OCI-LY3 (cell line): Measurements from ENCODE around the gene LRGUK.

Source experiments
- H2AFZ ChIP-seq: fragments of 200-600, 300-600 bp; shearing (Covaris generic); 2 replicates; pipeline ENCODE4 v1.6.0; 2014; ENCODE audit warnings: antibody characterized with exemption, low read depth, low read length
- H3K27ac ChIP-seq: fragments of 200-600, 300-600 bp; sonication (generic); 2 replicates; pipeline ENCODE4 v1.5.1; 2014; ENCODE audit warnings: mild to moderate bottlenecking, low read length, moderate library complexity, mixed read lengths
- H3K27me3 ChIP-seq: fragments of 200-600, 300-600 bp; sonication (generic); 2 replicates; pipeline ENCODE4 v1.6.1; 2014; ENCODE audit warnings: low read depth, low read length, mixed read lengths
- H3K36me3 ChIP-seq: fragments of 200-600, 300-600 bp; sonication (generic); replicated peaks from 2 replicates; pipeline ENCODE3; 2014; ENCODE audit warnings: low read depth, low read length, mixed read lengths
- H3K4me1 ChIP-seq: fragments of 300-600, 200-600 bp; sonication (generic); 2 replicates; pipeline ENCODE4 v1.6.1; 2014; ENCODE audit warnings: low read length, mixed read lengths
- H3K4me2 ChIP-seq: fragments of 200-600, 300-600 bp; sonication (generic); 2 replicates; pipeline ENCODE4 v1.6.1; 2014; ENCODE audit warnings: low read length, mixed read lengths
- H3K4me3 ChIP-seq: fragments of 300-600, 200-600 bp; sonication (generic); 2 replicates; pipeline ENCODE4 v1.5.1; 2014; ENCODE audit warnings: antibody characterized with exemption, mild to moderate bottlenecking, low read length, moderate library complexity
- H3K79me2 ChIP-seq: fragments of 300-600, 200-600 bp; shearing (Covaris generic); 2 replicates; pipeline ENCODE4 v1.6.1; 2014; ENCODE audit warnings: mild to moderate bottlenecking, low read length, mixed read lengths
- H3K9ac ChIP-seq: fragments of 300-600, 200-600 bp; shearing (Covaris generic); 2 replicates; pipeline ENCODE4 v1.6.0; 2014; ENCODE audit warnings: mild to moderate bottlenecking, low read length, moderate library complexity
- H3K9me3 ChIP-seq: fragments of 200-600, 300-600 bp; shearing (Covaris generic); 2 replicates; pipeline ENCODE4 v1.6.1; 2014; ENCODE audit warnings: low read length, mixed read lengths; ENCODE audit not compliant: insufficient read depth
- H4K20me1 ChIP-seq: fragments of 200-600, 300-600 bp; sonication (generic); 2 replicates; pipeline ENCODE4 v1.6.1; 2016; ENCODE audit warnings: low read length, mixed read lengths; ENCODE audit not compliant: insufficient read depth
- EZH2phosphoT487 ChIP-seq: fragments of 200-600 bp; shearing (Covaris generic); IDR thresholded peaks from 2 replicates; pipeline ENCODE4 v1.6.1; 2018; ENCODE audit warnings: antibody characterized with exemption, mixed run types, low read depth
- TF ChIP-seq, protein P1 (sequence below): fragments of 200-600, 300-600 bp; sonication (generic); IDR thresholded peaks from 2 replicates; pipeline ENCODE4 v1.5.1; 2014; ENCODE audit warnings: antibody characterized with exemption, low read length, low read depth

The LRGUK gene

DNA sequence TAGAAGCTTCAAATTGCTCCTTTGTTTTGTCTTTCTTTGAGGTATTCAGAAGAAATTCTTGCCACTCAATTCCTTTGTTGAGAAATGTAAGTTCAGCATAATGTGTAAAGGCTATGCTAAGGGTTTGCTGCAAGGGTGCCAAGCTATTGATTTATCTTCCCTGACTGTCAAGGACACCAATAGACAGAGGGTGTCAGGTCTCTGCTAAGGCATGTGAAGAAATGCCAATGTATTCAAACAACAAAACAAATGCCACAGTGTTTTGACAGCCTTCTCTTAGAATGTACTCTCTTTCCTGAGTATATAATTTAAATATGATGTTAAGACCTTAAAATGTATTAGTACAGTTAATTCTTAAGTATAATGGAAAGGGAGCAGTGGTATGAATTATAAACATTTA, 62.4 kb downstream of the LRGUK start:
- Histone ChIP-seq H2AFZ (no peak overlapping the region), H4K20me1 (no peaks in the 10 kb centered on the region), H3K27ac (no peak overlapping the region), H3K4me3 (no peak overlapping the region), H3K27me3 (no peaks in the 10 kb centered on the region), H3K9me3 (no peaks in the 10 kb centered on the region), H3K79me2 (no peaks in the 10 kb centered on the region), H3K4me2 (no peak overlapping the region; the same call in 1 of the 2 replicates), H3K36me3 (no peaks in the 10 kb centered on the region), H3K4me1 (peaks cover 10% of the 10 kb centered on the region), H3K9ac (no peak overlapping the region)
- TF ChIP-seq EZH2phosphoT487, result no peak
- TF ChIP-seq, protein P1, sequence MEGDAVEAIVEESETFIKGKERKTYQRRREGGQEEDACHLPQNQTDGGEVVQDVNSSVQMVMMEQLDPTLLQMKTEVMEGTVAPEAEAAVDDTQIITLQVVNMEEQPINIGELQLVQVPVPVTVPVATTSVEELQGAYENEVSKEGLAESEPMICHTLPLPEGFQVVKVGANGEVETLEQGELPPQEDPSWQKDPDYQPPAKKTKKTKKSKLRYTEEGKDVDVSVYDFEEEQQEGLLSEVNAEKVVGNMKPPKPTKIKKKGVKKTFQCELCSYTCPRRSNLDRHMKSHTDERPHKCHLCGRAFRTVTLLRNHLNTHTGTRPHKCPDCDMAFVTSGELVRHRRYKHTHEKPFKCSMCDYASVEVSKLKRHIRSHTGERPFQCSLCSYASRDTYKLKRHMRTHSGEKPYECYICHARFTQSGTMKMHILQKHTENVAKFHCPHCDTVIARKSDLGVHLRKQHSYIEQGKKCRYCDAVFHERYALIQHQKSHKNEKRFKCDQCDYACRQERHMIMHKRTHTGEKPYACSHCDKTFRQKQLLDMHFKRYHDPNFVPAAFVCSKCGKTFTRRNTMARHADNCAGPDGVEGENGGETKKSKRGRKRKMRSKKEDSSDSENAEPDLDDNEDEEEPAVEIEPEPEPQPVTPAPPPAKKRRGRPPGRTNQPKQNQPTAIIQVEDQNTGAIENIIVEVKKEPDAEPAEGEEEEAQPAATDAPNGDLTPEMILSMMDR, result no peak

DNA sequence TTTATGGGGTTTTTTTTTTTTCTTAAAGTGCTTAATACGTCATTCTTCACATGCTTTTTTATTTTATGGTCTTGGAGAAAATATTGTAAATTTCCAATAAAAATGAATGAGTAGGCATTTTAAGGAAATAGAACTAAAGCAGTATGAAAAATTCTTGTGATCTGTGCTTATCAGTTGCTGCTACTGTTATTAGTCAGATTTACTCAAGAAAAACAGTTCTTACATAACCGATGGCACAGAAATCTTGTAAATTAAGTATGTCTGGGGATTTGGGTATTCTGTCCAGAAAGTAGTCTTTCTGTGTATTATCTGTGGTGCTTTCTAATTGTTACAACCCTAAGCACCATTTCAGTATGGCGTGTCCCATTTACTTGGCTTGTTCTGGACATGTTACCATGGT, 64.7 kb downstream of the LRGUK start:
- Histone ChIP-seq H3K79me2 (no peaks in the 10 kb centered on the region), H3K9ac (no peak overlapping the region), H3K27ac (no peak overlapping the region), H3K9me3 (no peaks in the 10 kb centered on the region), H4K20me1 (no peaks in the 10 kb centered on the region), H3K4me1 (peaks cover 10% of the 10 kb centered on the region), H3K4me2 (no peak overlapping the region), H3K27me3 (no peaks in the 10 kb centered on the region), H3K4me3 (no peak overlapping the region), H3K36me3 (no peaks in the 10 kb centered on the region), H2AFZ (no peak overlapping the region)
- no peak for TF ChIP-seq EZH2phosphoT487
- TF ChIP-seq, protein P1, result no peak

DNA sequence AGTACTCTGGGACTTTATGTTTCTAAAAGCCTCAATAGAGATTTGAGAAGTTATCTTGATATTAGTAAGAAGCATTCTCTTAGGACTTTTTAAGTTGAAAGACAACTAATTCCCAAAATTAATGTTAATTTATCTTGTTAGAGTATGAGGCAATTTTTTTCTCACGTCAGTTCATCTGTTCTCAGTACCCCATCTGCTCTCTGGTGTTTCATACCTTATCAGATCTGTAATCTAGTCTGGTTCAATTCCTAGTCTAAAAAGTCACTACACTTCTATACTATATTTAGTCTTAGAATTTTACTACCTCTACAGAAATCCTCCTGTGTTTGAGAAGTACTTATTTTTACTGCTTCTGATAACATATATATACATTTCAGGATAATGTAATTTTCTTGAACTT, 66.1 kb downstream of the LRGUK start:
- Histone ChIP-seq H4K20me1 (no peaks in the 10 kb centered on the region), H2AFZ (no peak overlapping the region), H3K27ac (no peak overlapping the region), H3K27me3 (0 out of 2 replicates have a peak, but pooled peaks cover under 1% of the 10 kb centered on the region), H3K9me3 (no peaks in the 10 kb centered on the region), H3K4me2 (no peak overlapping the region), H3K4me1 (peaks cover 10% of the 10 kb centered on the region), H3K4me3 (no peak overlapping the region), H3K36me3 (no peaks in the 10 kb centered on the region), H3K79me2 (no peaks in the 10 kb centered on the region), H3K9ac (no peak overlapping the region)
- TF ChIP-seq, protein P1, result no peak
- TF ChIP-seq EZH2phosphoT487, result no peak

DNA sequence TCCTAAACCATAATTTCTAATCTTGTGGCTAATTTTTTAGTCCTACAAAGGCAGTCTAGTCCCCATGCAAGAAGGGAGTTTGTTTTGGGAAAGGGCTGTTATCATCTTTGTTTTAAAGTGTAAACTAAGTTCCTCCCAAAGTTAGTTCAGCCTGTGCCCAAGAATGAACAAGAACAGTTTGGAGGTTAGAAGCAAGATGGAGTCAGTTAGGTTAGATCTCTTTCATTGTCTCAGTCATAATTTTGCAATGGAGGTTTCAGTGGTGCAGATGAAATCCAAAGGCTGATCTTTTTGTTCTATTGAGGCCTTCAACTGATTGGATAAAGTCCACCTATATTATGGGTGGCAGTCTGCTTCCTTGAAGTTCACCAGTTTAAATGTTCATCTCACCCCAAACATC, 68.1 kb downstream of the LRGUK start:
- no peak overlapping the region for H3K27ac ChIP-seq
- no peak overlapping the region for H3K9ac ChIP-seq
- TF ChIP-seq, protein P1, result no peak
- TF ChIP-seq EZH2phosphoT487, result no peak
- H3K36me3 ChIP-seq, result no peaks in the 10 kb centered on the region
- no peaks in the 10 kb centered on the region for H3K79me2 ChIP-seq
- H3K4me2 ChIP-seq, result no peak overlapping the region
- H3K4me1 ChIP-seq, result peaks cover 4% of the 10 kb centered on the region
- H2AFZ ChIP-seq, result no peak overlapping the region
- no peak overlapping the region for H3K4me3 ChIP-seq
- no peaks in the 10 kb centered on the region for H3K9me3 ChIP-seq
- H3K27me3 ChIP-seq, result 0 out of 2 replicates have a peak, but pooled peaks cover 5% of the 10 kb centered on the region
- H4K20me1 ChIP-seq, result no peaks in the 10 kb centered on the region
